GM06990 (cell line): Measurements from ENCODE around the gene EPB41.

Source experiments
- DNase-seq: peaks from one replicate; pipeline ENCODE4 v3.0.0-alpha.2; 2011; ENCODE audit not compliant: insufficient read length; ENCODE audit errors: extremely low read depth
- H3K27me3 ChIP-seq: replicated peaks from 2 replicates; pipeline ENCODE4 v1.6.0; 2011; ENCODE audit warnings: low read length; ENCODE audit not compliant: control insufficient read depth, insufficient read depth
- H3K36me3 ChIP-seq: 2 replicates; pipeline ENCODE4 v1.5.1; 2011; ENCODE audit warnings: low read length; ENCODE audit not compliant: control insufficient read depth, insufficient read depth
- H3K4me3 ChIP-seq: replicated peaks from 2 replicates; pipeline ENCODE4 v1.5.1; 2011; ENCODE audit warnings: low read depth, mild to moderate bottlenecking, control low read depth, low read length
- CTCF ChIP-seq: IDR thresholded peaks from 2 replicates; pipeline ENCODE4 v1.5.1; 2011; ENCODE audit warnings: low read length, control low read depth, mild to moderate bottlenecking, inconsistent platforms; ENCODE audit not compliant: insufficient read depth, poor library complexity, severe bottlenecking

The EPB41 gene

GRCh38 chr1:29121936-29122681, 207.7 kb downstream of the EPB41 start:
- TF ChIP-seq CTCF = no peak
- no peak for DNase-seq
- Histone ChIP-seq H3K27me3 (no peaks in the 10 kb centered on the region; the same call in 1 of the 2 replicates), H3K4me3 (no peak overlapping the region), H3K36me3 (peaks cover 2% of the 10 kb centered on the region)

GRCh38 chr1:29122682-29123052, 208.3 kb downstream of the EPB41 start:
- Histone ChIP-seq H3K36me3 (no peaks in the 10 kb centered on the region; the same call in 1 of the 2 replicates), H3K27me3 (no peaks in the 10 kb centered on the region; the same call in 1 of the 2 replicates), H3K4me3 (no peak overlapping the region)
- TF ChIP-seq CTCF = no peak
- DNase-seq = no peak

GRCh38 chr1:29123053-29123886, 208.9 kb downstream of the EPB41 start:
- no peak for TF ChIP-seq CTCF

GRCh38 chr1:29123887-29124365, 209.6 kb downstream of the EPB41 start, which contains the start of gene TMEM200B:
Gene TMEM200B, minus strand, starts transcription at chr1:29123903. Its CDS starts 2,075 bp downstream, at chr1:29121828.
- no peak for DNase-seq
- no peaks in the 10 kb centered on the region for H3K36me3 ChIP-seq
- no peaks in the 10 kb centered on the region; the same call in 1 of the 2 replicates for H3K27me3 ChIP-seq
- H3K4me3 ChIP-seq = peak within 1 kb of the TSS; percentile 63
- TF ChIP-seq CTCF = no peak

More at GRCh38 chr1:29123053-29123886, 208.9 kb downstream of the EPB41 start:
- Histone ChIP-seq H3K27me3 (no peaks in the 10 kb centered on the region; the same call in 1 of the 2 replicates), H3K4me3 (peak overlapping the region; percentile 4; the same call in 1 of the 2 replicates), H3K36me3 (no peaks in the 10 kb centered on the region; the same call in 1 of the 2 replicates)
- no peak for DNase-seq

- H3K27me3 ChIP-seq = no peaks in the 10 kb centered on the region; the same call in 1 of the 2 replicates
- H3K4me3 ChIP-seq = peak overlapping the region; percentile 63
- no peak for TF ChIP-seq CTCF
- DNase-seq = peak; percentile 31
- no peaks in the 10 kb centered on the region for H3K36me3 ChIP-seq
Observed at GRCh38 chr1:29124366-29125236, 210.2 kb downstream of the EPB41 start.
